ENCODE measurements around the gene UGCG.

GRCh38 chr9:111965566-111966019 is 69.0 kb downstream of the UGCG start:
- no peak for TF ChIP-seq CTCF (IDR thresholded peaks at IDR 0.05)
- no peak for TF ChIP-seq EZH2 (IDR thresholded peaks at IDR 0.05)

Data from neural progenitor cell (in vitro differentiated cells).